ENCODE measurements around the gene BBOX1. TPM values are rescaled to one million over a fixed set of nuclear protein-coding genes. Genes with fewer than 3 reads are reported as not detected.

Gene BBOX1
- polyA plus RNA-seq, 3 donors = not detected

GRCh38 chr11:27118949-27119348 lies 78.3 kb downstream of the BBOX1 start:
- no peak overlapping the region for H3K4me3 Mint-ChIP-seq
- H3K36me3 Mint-ChIP-seq = no peaks in the 10 kb centered on the region
- H3K79me2 ChIP-seq (ENCODE audit: insufficient read depth, low read length) = no peaks in the 10 kb centered on the region
- no peaks in the 10 kb centered on the region for H3K4me1 Mint-ChIP-seq
- no peaks in the 10 kb centered on the region for H3K9me3 ChIP-seq (replicated peaks in 1 of 2; ENCODE audit: control insufficient read depth in 1 of 2, insufficient read depth in 1 of 2, low read length in 2 of 2)
- H3K27ac ChIP-seq (ENCODE audit: low read depth in 1 of 2, low read length in 2 of 2) = no peak overlapping the region
- no peaks in the 10 kb centered on the region for H3K9me3 Mint-ChIP-seq
- no peaks in the 10 kb centered on the region for H4K20me1 ChIP-seq (ENCODE audit: insufficient read depth, low read length)
- no peak overlapping the region for H3K4me2 ChIP-seq (replicated peaks; ENCODE audit: extremely low read depth, low read length, poor library complexity, severe bottlenecking)
- H3K4me1 ChIP-seq (ENCODE audit: control insufficient read depth in 1 of 2, insufficient read depth in 2 of 2, low read length in 2 of 2) = no peaks in the 10 kb centered on the region
- WGBS (ENCODE audit: insufficient coverage) = 88% methylated on average over 2 of the region's 3 CpGs
- H3K27me3 Mint-ChIP-seq (ENCODE audit: low read depth in 3 of 3) = no peaks in the 10 kb centered on the region
- no peaks in the 10 kb centered on the region for H3K36me3 ChIP-seq (replicated peaks in 1 of 2; ENCODE audit: control insufficient read depth in 1 of 2, insufficient read depth in 2 of 2, low read length in 2 of 2)
- no peak for DNase-seq
- TF ChIP-seq CTCF (IDR thresholded peaks at IDR 0.05) = no peak
- no peaks in the 10 kb centered on the region for H3K27me3 ChIP-seq (ENCODE audit: control insufficient read depth in 2 of 2, insufficient read depth in 2 of 2, low read length in 2 of 2)
- H3K27ac Mint-ChIP-seq = no peak overlapping the region
- H2AFZ ChIP-seq (ENCODE audit: insufficient read depth, low read depth, low read length, poor library complexity, severe bottlenecking) = no peak overlapping the region
- H3K4me3 ChIP-seq (replicated peaks in 1 of 3; ENCODE audit: low read depth in 2 of 3, low read length in 3 of 3) = no peak overlapping the region
- intact Hi-C loops (cut with micrococcal nuclease) = no loop called here
- H3K9ac ChIP-seq (ENCODE audit: insufficient read depth, low read length, poor library complexity, severe bottlenecking) = no peak overlapping the region

GRCh38 chr11:27119396-27119795 lies 78.8 kb downstream of the BBOX1 start:
- Histone ChIP-seq H4K20me1 (ENCODE audit: insufficient read depth, low read length) (no peaks in the 10 kb centered on the region), H3K9ac (ENCODE audit: insufficient read depth, low read length, poor library complexity, severe bottlenecking) (no peak overlapping the region), H3K9me3 (replicated peaks in 1 of 2; ENCODE audit: control insufficient read depth in 1 of 2, insufficient read depth in 1 of 2, low read length in 2 of 2) (no peaks in the 10 kb centered on the region), H3K4me2 (replicated peaks; ENCODE audit: extremely low read depth, low read length, poor library complexity, severe bottlenecking) (no peak overlapping the region), H3K79me2 (ENCODE audit: insufficient read depth, low read length) (no peaks in the 10 kb centered on the region), H2AFZ (ENCODE audit: insufficient read depth, low read depth, low read length, poor library complexity, severe bottlenecking) (no peak overlapping the region), H3K4me3 (replicated peaks in 1 of 3; ENCODE audit: low read depth in 2 of 3, low read length in 3 of 3) (no peak overlapping the region), H3K27me3 (ENCODE audit: control insufficient read depth in 2 of 2, insufficient read depth in 2 of 2, low read length in 2 of 2) (no peaks in the 10 kb centered on the region), H3K27ac (ENCODE audit: low read depth in 1 of 2, low read length in 2 of 2) (no peak overlapping the region), H3K4me1 (ENCODE audit: control insufficient read depth in 1 of 2, insufficient read depth in 2 of 2, low read length in 2 of 2) (no peaks in the 10 kb centered on the region), H3K36me3 (replicated peaks in 1 of 2; ENCODE audit: control insufficient read depth in 1 of 2, insufficient read depth in 2 of 2, low read length in 2 of 2) (no peaks in the 10 kb centered on the region)
- H3K36me3 Mint-ChIP-seq = no peaks in the 10 kb centered on the region
- no peak overlapping the region for H3K4me3 Mint-ChIP-seq
- DNase-seq = no peak
- intact Hi-C loops (cut with micrococcal nuclease) = no loop called here
- H3K27me3 Mint-ChIP-seq (ENCODE audit: low read depth in 3 of 3) = no peaks in the 10 kb centered on the region
- TF ChIP-seq CTCF (IDR thresholded peaks at IDR 0.05) = no peak
- no peaks in the 10 kb centered on the region for H3K4me1 Mint-ChIP-seq
- no peak overlapping the region for H3K27ac Mint-ChIP-seq
- peaks cover 0 to under 1% (median 0%) of the 10 kb centered on the region in 7 donors for H3K9me3 Mint-ChIP-seq

Data from CD14-positive monocyte (primary cell).